ENCODE data around the gene HAGH.

DNA sequence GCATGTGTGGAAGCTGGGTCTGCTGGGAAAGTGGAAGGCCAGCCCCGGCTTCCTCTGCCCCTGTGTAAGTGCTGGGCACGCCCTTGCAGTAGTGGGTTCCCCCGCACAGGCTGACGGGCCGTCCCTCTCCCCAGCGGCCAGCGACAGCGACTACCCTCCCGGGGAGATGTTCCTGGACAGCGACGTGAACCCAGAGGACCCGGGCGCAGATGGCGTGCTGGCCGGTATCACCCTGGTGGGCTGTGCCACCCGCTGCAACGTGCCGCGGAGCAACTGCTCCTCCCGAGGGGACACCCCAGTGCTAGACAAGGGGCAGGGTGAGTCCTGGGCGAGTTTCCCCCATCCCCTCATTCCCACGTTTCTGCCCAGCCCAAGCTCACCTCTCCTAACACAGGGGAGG is 60.8 kb downstream of the HAGH start:
- TF ChIP-seq, protein P1, sequence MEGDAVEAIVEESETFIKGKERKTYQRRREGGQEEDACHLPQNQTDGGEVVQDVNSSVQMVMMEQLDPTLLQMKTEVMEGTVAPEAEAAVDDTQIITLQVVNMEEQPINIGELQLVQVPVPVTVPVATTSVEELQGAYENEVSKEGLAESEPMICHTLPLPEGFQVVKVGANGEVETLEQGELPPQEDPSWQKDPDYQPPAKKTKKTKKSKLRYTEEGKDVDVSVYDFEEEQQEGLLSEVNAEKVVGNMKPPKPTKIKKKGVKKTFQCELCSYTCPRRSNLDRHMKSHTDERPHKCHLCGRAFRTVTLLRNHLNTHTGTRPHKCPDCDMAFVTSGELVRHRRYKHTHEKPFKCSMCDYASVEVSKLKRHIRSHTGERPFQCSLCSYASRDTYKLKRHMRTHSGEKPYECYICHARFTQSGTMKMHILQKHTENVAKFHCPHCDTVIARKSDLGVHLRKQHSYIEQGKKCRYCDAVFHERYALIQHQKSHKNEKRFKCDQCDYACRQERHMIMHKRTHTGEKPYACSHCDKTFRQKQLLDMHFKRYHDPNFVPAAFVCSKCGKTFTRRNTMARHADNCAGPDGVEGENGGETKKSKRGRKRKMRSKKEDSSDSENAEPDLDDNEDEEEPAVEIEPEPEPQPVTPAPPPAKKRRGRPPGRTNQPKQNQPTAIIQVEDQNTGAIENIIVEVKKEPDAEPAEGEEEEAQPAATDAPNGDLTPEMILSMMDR (conservative IDR thresholded peaks at IDR 0.05 in 1 of 2, IDR thresholded peaks at IDR 0.05 in 1 of 2; ENCODE audit: extremely low read depth in 1 of 2, insufficient read depth in 1 of 2, low read depth in 1 of 2, low read length in 2 of 2) = no peak
- TF ChIP-seq EZH2 (IDR thresholded peaks at IDR 0.05; ENCODE audit: borderline replicate concordance, low read length) = no peak
